ENCODE measurements around the gene PEG3.

The PEG3 gene

DNA sequence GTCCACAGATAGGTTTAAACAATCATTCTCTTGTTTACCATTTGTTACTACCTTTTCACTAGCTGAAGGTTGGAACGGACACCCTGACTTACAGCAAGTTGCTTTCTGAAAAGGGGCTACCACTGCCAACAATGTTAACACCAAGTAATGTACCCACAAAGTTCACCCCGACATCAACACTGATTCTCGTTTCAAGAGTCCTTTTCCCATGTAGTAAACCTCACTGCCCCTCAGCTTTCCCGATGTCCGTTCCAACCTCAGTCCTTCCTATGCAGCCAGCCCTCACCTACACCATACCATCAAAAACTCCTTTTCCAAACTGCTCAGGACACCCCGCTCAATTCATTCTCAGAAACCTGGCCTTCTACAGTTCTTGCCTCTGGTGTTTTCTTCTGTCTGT lies 29.0 kb downstream of the PEG3 start:
- no peak for DNase-seq (ENCODE audit: low read depth)
- TF ChIP-seq, protein P1, sequence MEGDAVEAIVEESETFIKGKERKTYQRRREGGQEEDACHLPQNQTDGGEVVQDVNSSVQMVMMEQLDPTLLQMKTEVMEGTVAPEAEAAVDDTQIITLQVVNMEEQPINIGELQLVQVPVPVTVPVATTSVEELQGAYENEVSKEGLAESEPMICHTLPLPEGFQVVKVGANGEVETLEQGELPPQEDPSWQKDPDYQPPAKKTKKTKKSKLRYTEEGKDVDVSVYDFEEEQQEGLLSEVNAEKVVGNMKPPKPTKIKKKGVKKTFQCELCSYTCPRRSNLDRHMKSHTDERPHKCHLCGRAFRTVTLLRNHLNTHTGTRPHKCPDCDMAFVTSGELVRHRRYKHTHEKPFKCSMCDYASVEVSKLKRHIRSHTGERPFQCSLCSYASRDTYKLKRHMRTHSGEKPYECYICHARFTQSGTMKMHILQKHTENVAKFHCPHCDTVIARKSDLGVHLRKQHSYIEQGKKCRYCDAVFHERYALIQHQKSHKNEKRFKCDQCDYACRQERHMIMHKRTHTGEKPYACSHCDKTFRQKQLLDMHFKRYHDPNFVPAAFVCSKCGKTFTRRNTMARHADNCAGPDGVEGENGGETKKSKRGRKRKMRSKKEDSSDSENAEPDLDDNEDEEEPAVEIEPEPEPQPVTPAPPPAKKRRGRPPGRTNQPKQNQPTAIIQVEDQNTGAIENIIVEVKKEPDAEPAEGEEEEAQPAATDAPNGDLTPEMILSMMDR (IDR thresholded peaks at IDR 0.05; ENCODE audit: low read length, missing control alignments), result no peak
- no peak overlapping the region for H3K4me3 ChIP-seq (replicated peaks; ENCODE audit: low read depth, low read length)

DNA sequence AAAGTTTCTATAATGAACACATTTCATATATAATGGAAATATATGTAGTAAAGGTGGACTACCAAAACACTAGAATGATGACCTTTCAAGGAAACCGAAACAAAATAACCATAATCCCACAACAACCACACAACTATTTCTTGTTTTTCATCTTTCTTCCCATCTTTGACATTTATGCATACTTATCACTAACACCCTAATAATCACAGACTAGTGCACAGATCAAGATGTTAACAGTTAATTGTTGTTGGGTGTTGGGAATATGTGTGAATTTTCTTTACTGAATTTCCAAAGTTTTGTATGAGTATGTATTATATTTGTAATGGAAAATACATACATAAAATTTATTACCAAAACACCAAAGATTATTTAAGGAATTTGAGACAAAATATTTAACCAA lies 30.3 kb downstream of the PEG3 start:
- TF ChIP-seq, protein P1 (IDR thresholded peaks at IDR 0.05; ENCODE audit: low read length, missing control alignments), result no peak
- no peak overlapping the region for H3K4me3 ChIP-seq (replicated peaks; ENCODE audit: low read depth, low read length)
- DNase-seq (ENCODE audit: low read depth), result no peak

- TF ChIP-seq, protein P1 (IDR thresholded peaks at IDR 0.05; ENCODE audit: low read length, missing control alignments), result no peak
- DNase-seq (ENCODE audit: low read depth), result no peak
- H3K4me3 ChIP-seq (replicated peaks; ENCODE audit: low read depth, low read length), result no peak overlapping the region
Measured at GRCh38 chr19:56808717-56809392, 31.7 kb downstream of the PEG3 start.

DNA sequence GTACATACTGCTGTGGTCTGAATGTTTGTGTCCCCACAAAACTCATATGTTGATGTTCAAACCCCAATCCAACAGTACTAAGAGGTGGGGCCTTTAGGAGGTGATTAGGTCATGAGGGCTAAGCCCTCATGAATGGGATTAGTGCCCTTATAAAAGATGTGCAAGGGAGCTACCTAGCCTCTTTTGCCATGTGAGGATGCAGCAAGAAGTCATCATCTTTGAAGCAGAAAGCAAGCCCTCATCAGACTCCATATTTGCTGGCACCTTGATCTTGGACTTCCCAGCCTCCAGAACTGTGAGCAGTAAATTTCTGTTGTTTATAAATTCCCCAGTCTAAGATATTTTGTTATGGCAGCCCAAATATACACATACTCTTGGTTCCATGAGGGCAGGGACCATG lies 33.9 kb downstream of the PEG3 start:
- no peak for DNase-seq (ENCODE audit: low read depth)
- H3K4me3 ChIP-seq (replicated peaks; ENCODE audit: low read depth, low read length), result no peak overlapping the region
- TF ChIP-seq, protein P1 (IDR thresholded peaks at IDR 0.05; ENCODE audit: low read length, missing control alignments), result no peak
